H1 (cell line): ENCODE measurements around the gene SYF2. TPM values are rescaled to one million over a fixed set of nuclear protein-coding genes. Genes with fewer than 3 reads are reported as not detected.

Source experiments
- CTCF ChIA-PET: fragments of 300-600 bp; sonication (Branson Sonifier 250); formaldehyde crosslinking; loops from one replicate; lab custom pipeline; 2021; ENCODE audit not compliant: partially characterized antibody; lab: Charles Lee
- POLR2A ChIA-PET: fragments of 300-600 bp; sonication (Branson Sonifier 250); formaldehyde crosslinking; loops from one replicate; lab custom pipeline; 2021; ENCODE audit warnings: inconsistent platforms; ENCODE audit not compliant: partially characterized antibody; lab: Charles Lee
- DNase-seq, 2 experiments: peaks; one replicate each; pipeline versions ENCODE4 v3.0.0 to v3.0.0-alpha.2; 2010 to 2022; ENCODE audit warnings: low spot score in 2 of 2, low read depth in 1 of 2, mixed read lengths in 1 of 2
- FAIRE-seq: peaks from 2 replicates; lab custom pipeline; 2011; peaks lifted over from hg19 to GRCh38; lab: Jason Lieb, UNC
- H2AFZ ChIP-seq: 2 replicates; pipeline ENCODE4 v1.8.1; 2012; ENCODE audit warnings: low read length, inconsistent platforms
- H2AK5ac ChIP-seq: 2 replicates; pipeline ENCODE4 v1.6.1; 2013; ENCODE audit warnings: low read depth, low read length
- H2BK120ac ChIP-seq: replicated peaks from 2 replicates; pipeline ENCODE3; 2013; ENCODE audit warnings: low read depth, low read length, inconsistent platforms
- H2BK12ac ChIP-seq: 2 replicates; pipeline ENCODE4 v1.6.1; 2013; ENCODE audit warnings: low read depth, low read length
- H2BK15ac ChIP-seq: 2 replicates; pipeline ENCODE4 v1.6.1; 2013; ENCODE audit warnings: low read length
- H2BK20ac ChIP-seq: 2 replicates; pipeline ENCODE4 v1.6.1; 2013; ENCODE audit warnings: low read length
- H2BK5ac ChIP-seq: 2 replicates; pipeline ENCODE4 v1.6.1; 2013; ENCODE audit warnings: low read depth, low read length
- H3K14ac ChIP-seq: 2 replicates; pipeline ENCODE4 v1.6.1; 2013; ENCODE audit warnings: inconsistent platforms; ENCODE audit not compliant: insufficient read length
- H3K18ac ChIP-seq: 2 replicates; pipeline ENCODE4 v1.6.1; 2013; ENCODE audit warnings: low read length; ENCODE audit errors: extremely low read depth
- H3K23ac ChIP-seq: 2 replicates; pipeline ENCODE4 v1.6.1; 2013; ENCODE audit warnings: inconsistent platforms; ENCODE audit not compliant: insufficient read length
- H3K23me2 ChIP-seq: 2 replicates; pipeline ENCODE4 v1.6.1; 2013; ENCODE audit warnings: low read depth, low read length
- H3K27ac ChIP-seq: 2 replicates; pipeline ENCODE4 v1.6.1; 2011; ENCODE audit warnings: low read depth, low read length, inconsistent platforms
- H3K27me3 ChIP-seq, 4 experiments: replicated peaks in 1 of 4; 1 replicate in 1 of 4; 2 replicates in 3 of 4; pipeline versions ENCODE4 v1.6.1 to v1.8.1; 2011 to 2013; ENCODE audit warnings: low read length in 3 of 4, mild to moderate bottlenecking in 3 of 4, inconsistent platforms in 2 of 4, mixed read lengths in 2 of 4, moderate library complexity in 1 of 4; ENCODE audit not compliant: control insufficient read depth in 3 of 4, insufficient read depth in 3 of 4; ENCODE audit errors: extremely low read depth in 1 of 4
- H3K36me3 ChIP-seq, 4 experiments: 2 replicates each; pipeline versions ENCODE4 v1.6.1 to v1.8.1; 2011 to 2013; ENCODE audit warnings: mild to moderate bottlenecking in 4 of 4, low read length in 3 of 4, moderate library complexity in 2 of 4, control low read depth in 1 of 4, inconsistent platforms in 1 of 4; ENCODE audit not compliant: insufficient read depth in 4 of 4, control insufficient read depth in 2 of 4
- H3K4ac ChIP-seq: replicated peaks from 2 replicates; pipeline ENCODE3; 2013; ENCODE audit warnings: low read length, low read depth, mixed read lengths, inconsistent platforms; ENCODE audit not compliant: insufficient read length
- H3K4me1 ChIP-seq, 4 experiments: replicated peaks in 1 of 4; 1 replicate in 1 of 4; 2 replicates in 3 of 4; pipeline versions ENCODE4 v1.6.1 to v1.8.1; 2011 to 2013; ENCODE audit warnings: low read length in 3 of 4, inconsistent platforms in 2 of 4, mixed read lengths in 1 of 4; ENCODE audit not compliant: insufficient read depth in 4 of 4, control insufficient read depth in 3 of 4
- H3K4me2 ChIP-seq, 2 experiments: 2 replicates each; pipeline versions ENCODE4 v1.6.1 to v1.8.1; 2011 to 2013; ENCODE audit warnings: low read depth in 2 of 2, low read length in 2 of 2, control low read depth in 1 of 2, inconsistent platforms in 1 of 2, mild to moderate bottlenecking in 1 of 2; ENCODE audit not compliant: insufficient read depth in 1 of 2
- H3K4me3 ChIP-seq, 4 experiments: fragments of 200-600, 300-600 bp in 1 of 4; sonication (generic), shearing (Covaris generic), sonication (Bioruptor Twin) in 1 of 4; 2 replicates each; pipeline versions ENCODE4 v1.5.1 to v1.8.1; 2011 to 2016; ENCODE audit warnings: low read length in 4 of 4, low read depth in 3 of 4, control low read depth in 2 of 4, inconsistent platforms in 2 of 4, mild to moderate bottlenecking in 2 of 4, mixed read lengths in 1 of 4, moderate library complexity in 1 of 4; ENCODE audit not compliant: insufficient read depth in 2 of 4; ENCODE audit errors: extremely low read depth in 1 of 4
- H3K56ac ChIP-seq: replicated peaks from 2 replicates; pipeline ENCODE3; 2013; ENCODE audit warnings: low read depth, mild to moderate bottlenecking, mixed read lengths, low read length, inconsistent platforms; ENCODE audit not compliant: insufficient read length
- H3K79me1 ChIP-seq: 2 replicates; pipeline ENCODE4 v1.6.1; 2013; ENCODE audit warnings: low read depth, low read length, control low read depth
- H3K79me2 ChIP-seq, 2 experiments: 2 replicates each; pipeline versions ENCODE4 v1.6.1 to v1.8.1; 2012 to 2013; ENCODE audit warnings: low read length in 2 of 2, mild to moderate bottlenecking in 2 of 2, inconsistent platforms in 1 of 2; ENCODE audit not compliant: insufficient read depth in 2 of 2, control insufficient read depth in 1 of 2
- H3K9ac ChIP-seq, 4 experiments: replicated peaks in 1 of 4; 1 replicate in 1 of 4; 2 replicates in 3 of 4; pipeline versions ENCODE4 v1.6.1 to v1.8.1; 2011 to 2013; ENCODE audit warnings: low read depth in 3 of 4, low read length in 3 of 4, control low read depth in 2 of 4, mild to moderate bottlenecking in 2 of 4, moderate library complexity in 2 of 4, inconsistent platforms in 1 of 4; ENCODE audit errors: extremely low read depth in 1 of 4
- H3K9me3 ChIP-seq, 2 experiments: 2 replicates each; pipeline versions ENCODE4 v1.6.1 to v1.8.1; 2012 to 2013; ENCODE audit warnings: mild to moderate bottlenecking in 2 of 2, moderate library complexity in 2 of 2, control low read depth in 1 of 2, inconsistent platforms in 1 of 2, low read depth in 1 of 2, low read length in 1 of 2, mixed read lengths in 1 of 2; ENCODE audit not compliant: insufficient read depth in 2 of 2
- H4K20me1 ChIP-seq, 2 experiments: replicated peaks in 1 of 2; 2 replicates each; pipeline versions ENCODE3 to v1.8.1; 2011 to 2013; ENCODE audit warnings: inconsistent platforms in 2 of 2, low read length in 2 of 2, mild to moderate bottlenecking in 1 of 2; ENCODE audit not compliant: insufficient read depth in 2 of 2, control insufficient read depth in 1 of 2
- H4K5ac ChIP-seq: 2 replicates; pipeline ENCODE4 v1.6.1; 2013; ENCODE audit warnings: low read length, low read depth, mixed read lengths, inconsistent platforms; ENCODE audit not compliant: insufficient read length
- H4K8ac ChIP-seq: 2 replicates; pipeline ENCODE4 v1.8.0; 2013; ENCODE audit warnings: mild to moderate bottlenecking, moderate library complexity, low read length, inconsistent platforms; ENCODE audit not compliant: insufficient read depth; ENCODE audit errors: extremely low read depth
- H4K91ac ChIP-seq: replicated peaks from 2 replicates; pipeline ENCODE3; 2013; ENCODE audit warnings: low read length, mixed read lengths, inconsistent platforms; ENCODE audit not compliant: insufficient read length
- CTCF ChIP-seq, 3 experiments: IDR thresholded peaks; 1 replicate in 2 of 3; 2 replicates in 1 of 3; pipeline versions ENCODE4 v1.5.1 to v1.6.1; 2011; ENCODE audit warnings: low read length in 3 of 3, mild to moderate bottlenecking in 3 of 3, inconsistent platforms in 2 of 3, low read depth in 1 of 3, moderate library complexity in 1 of 3; ENCODE audit not compliant: insufficient read depth in 1 of 3; ENCODE audit errors: control extremely low read depth in 1 of 3
- KDM1A ChIP-seq: fragments of 200-600, 300-600 bp; sonication (generic); IDR thresholded peaks from 2 replicates; pipeline ENCODE4 v1.7.1; 2016; ENCODE audit warnings: mild to moderate bottlenecking, low read length, borderline replicate concordance
- POLR2AphosphoS5 ChIP-seq: IDR thresholded peaks from 2 replicates; pipeline ENCODE4 v1.6.1; 2011; ENCODE audit warnings: low read depth, low read length
- RBBP5 ChIP-seq: IDR thresholded peaks from 2 replicates; pipeline ENCODE4 v1.7.1; 2012; ENCODE audit warnings: low read depth, mild to moderate bottlenecking, inconsistent platforms, low read length, moderate library complexity, borderline replicate concordance
- YY1 ChIP-seq: IDR thresholded peaks from 2 replicates; pipeline ENCODE4 v1.6.1; 2011; ENCODE audit warnings: low read depth, mild to moderate bottlenecking, low read length
- WGBS, 2 experiments: shearing (Covaris generic) in 1 of 2; methylation state at CpG; one replicate each; pipeline versions ENCODE4 v1.1.6 to v1.1.7; 2013 to 2015; ENCODE audit warnings: low lambda C conversion rate in 2 of 2, mixed read lengths in 2 of 2, inconsistent platforms in 1 of 2, low coverage in 1 of 2, missing lambda C conversion rate in 1 of 2; ENCODE audit not compliant: insufficient replicate concordance in 2 of 2, insufficient coverage in 1 of 2, insufficient read length in 1 of 2; ENCODE audit errors: extremely low coverage in 1 of 2, missing lambda C conversion rate in 1 of 2; 5-methylcytosine and 5-hydroxymethylcytosine counted together
- polyA plus RNA-seq, 7 experiments: library from polyadenylated mRNA; depleted of rRNA in 3 of 7; stranded (reverse) in 5 of 7; unstranded in 2 of 7; fragments of >200 nt in 5 of 7; fragments of 200-250 nt in 2 of 7; gene quantifications; 1 replicate in 5 of 7; 2 replicates in 1 of 7; 4 replicates in 1 of 7; pipeline versions ENCODE4 v1.2.1 to v1.2.3, GENCODE V29; 2011 to 2013; ENCODE audit warnings: missing spikeins in 2 of 7, mixed read lengths in 2 of 7
- total RNA-seq: library from RNA; stranded (reverse); fragmentation: NEBNext Ultra II Directional; extraction: Animal tissue kit (Norgen Biotek cat#: 25700); gene quantifications from 2 replicates; pipeline ENCODE4 v1.2.1, GENCODE V29; 2021
- TF ChIP-seq, protein P1 (sequence below): IDR thresholded peaks from 2 replicates; pipeline ENCODE4 v1.6.1; 2012; ENCODE audit warnings: inconsistent platforms

The SYF2 gene
- total and polyA plus RNA-seq, 2 of the 8 experiments (the other 6 are each of a cell fraction or from before 2014, with no cell fraction given): 7.5 to 33.0 TPM

- H2BK20ac ChIP-seq: no peak overlapping the region; the same call in 1 of the 2 replicates
- H4K8ac ChIP-seq: no peak overlapping the region
- H2BK15ac ChIP-seq: 0 out of 2 replicates have a peak overlapping the region, but pooled peaks have one; percentile 25
- ChIA-PET POLR2A (interaction anchor here (0.5 to 5.0 kb wide), 15 partner anchors 8 to 546 kb away, joined by 3 to 66 read pairs (median 3); partner anchors contain the start of gene SYF2), CTCF (interaction anchor here (0.6 to 1.1 kb wide), 4 partner anchors 9 to 796 kb away, joined by 3 to 4 read pairs (median 3); partner anchors contain the start of gene SYF2)
- H2BK12ac ChIP-seq: no peak overlapping the region
- H4K91ac ChIP-seq: no peak overlapping the region
- H4K5ac ChIP-seq: peak overlapping the region; percentile 63
- no peak overlapping the region for H3K23ac ChIP-seq
- no peak overlapping the region for H3K4ac ChIP-seq
- peaks cover 9% of the 10 kb centered on the region for H3K23me2 ChIP-seq
- no peak overlapping the region for H2BK120ac ChIP-seq
- no peak overlapping the region for H3K14ac ChIP-seq
- peak overlapping the region; percentile 67 to 99 (median 96) for H3K4me3 ChIP-seq
- no peaks in the 10 kb centered on the region; a peak in 1 of 7 replicates for H3K4me1 ChIP-seq
- DNase-seq: no peak
- peaks cover 6% of the 10 kb centered on the region for H3K79me1 ChIP-seq
- H3K9ac ChIP-seq: peak overlapping the region in 3 of 4 experiments; percentile 0 to 54 (median 49); a peak in 5 of 7 replicates
- peak overlapping the region; percentile 83; the same call in 1 of the 2 replicates for H2BK5ac ChIP-seq
- H3K18ac ChIP-seq: peak overlapping the region; percentile 52
- H3K9me3 ChIP-seq: no peaks in the 10 kb centered on the region
- peaks cover 11 to 21% (median 16%) of the 10 kb centered on the region in 4 experiments for H3K36me3 ChIP-seq
- peak overlapping the region; percentile 87 to 92 for H3K4me2 ChIP-seq
- H2AK5ac ChIP-seq: no peak overlapping the region
- H3K56ac ChIP-seq: peak overlapping the region; percentile 42
- H4K20me1 ChIP-seq: peaks cover 6 to 8% of the 10 kb centered on the region in 2 experiments
- no peak for FAIRE-seq
- 30% methylated on average over 22 of the region's 30 CpGs; no CpG with 5 or more reads in 1 of the 2 experiments for WGBS, 2 experiments
- H3K27me3 ChIP-seq: no peaks in the 10 kb centered on the region
- H2AFZ ChIP-seq: no peak overlapping the region
- H3K79me2 ChIP-seq: peaks cover 3 to 24% of the 10 kb centered on the region in 2 experiments; a peak in 3 of 4 replicates
- peak overlapping the region; percentile 28; the same call in 1 of the 2 replicates for H3K27ac ChIP-seq
- TF ChIP-seq, protein P1, sequence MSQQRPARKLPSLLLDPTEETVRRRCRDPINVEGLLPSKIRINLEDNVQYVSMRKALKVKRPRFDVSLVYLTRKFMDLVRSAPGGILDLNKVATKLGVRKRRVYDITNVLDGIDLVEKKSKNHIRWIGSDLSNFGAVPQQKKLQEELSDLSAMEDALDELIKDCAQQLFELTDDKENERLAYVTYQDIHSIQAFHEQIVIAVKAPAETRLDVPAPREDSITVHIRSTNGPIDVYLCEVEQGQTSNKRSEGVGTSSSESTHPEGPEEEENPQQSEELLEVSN: 0 out of 2 replicates have a peak, but pooled peaks have one; percentile 0
- no peak for TF ChIP-seq POLR2AphosphoS5
- no peak for TF ChIP-seq KDM1A
- no peak for TF ChIP-seq RBBP5
- TF ChIP-seq CTCF (IDR thresholded peaks at IDR 0.05; ENCODE audit: control extremely low read depth in 1 of 3, insufficient read depth in 1 of 3, low read depth in 1 of 3, low read length in 3 of 3): peak; percentile 40 to 56 (median 42); a peak in 3 of 4 replicates
- TF ChIP-seq YY1: peak; percentile 60; the same call in 1 of the 2 replicates
Measured at GRCh38 chr1:25247829-25248754, 15.8 kb upstream of the SYF2 start.
